ENCODE results near the gene TMC5. TPM values are rescaled to one million over a fixed set of nuclear protein-coding genes. Genes with fewer than 3 reads are reported as not detected.

The TMC5 gene
- total RNA-seq, 1 experiment from 2014 or later = 1.2 TPM

- Histone ChIP-seq H3K79me1 (ENCODE audit: insufficient read depth, low read depth, low read length, poor library complexity, severe bottlenecking) (no peaks in the 10 kb centered on the region), H3K18ac (ENCODE audit: insufficient read length, low read depth, low read length) (no peak overlapping the region), H3K27ac (ENCODE audit: insufficient read length, low read depth, low read length) (no peak overlapping the region), H2BK120ac (ENCODE audit: low read depth, low read length, poor library complexity, severe bottlenecking) (no peak overlapping the region), H2AK5ac (ENCODE audit: insufficient read length, low read length) (no peak overlapping the region), H3K14ac (ENCODE audit: insufficient read depth, low read length) (no peak overlapping the region), H3K9ac (ENCODE audit: extremely low read depth, insufficient read length, low read length) (no peak overlapping the region), H4K5ac (ENCODE audit: insufficient read length, low read depth, low read length) (no peak overlapping the region), H3K4me1 (ENCODE audit: insufficient read depth, low read length) (no peaks in the 10 kb centered on the region), H3K4ac (ENCODE audit: low read depth, low read length) (no peak overlapping the region), H3K23ac (ENCODE audit: insufficient read length, low read depth, low read length) (no peak overlapping the region), H3K23me2 (ENCODE audit: insufficient read length, low read depth, low read length, poor library complexity, severe bottlenecking) (no peaks in the 10 kb centered on the region), H3K27me3 (ENCODE audit: insufficient read depth, low read length) (no peaks in the 10 kb centered on the region), H4K91ac (ENCODE audit: insufficient read length, low read depth, low read length) (no peak overlapping the region), H4K8ac (replicated peaks; ENCODE audit: insufficient read length, low read depth, low read length) (no peak overlapping the region), H2BK5ac (ENCODE audit: insufficient read length, low read length) (no peak overlapping the region), H3K4me2 (ENCODE audit: insufficient read depth, insufficient read length, low read length) (no peak overlapping the region), H3K56ac (ENCODE audit: insufficient read length, low read depth, low read length) (no peak overlapping the region), H2BK12ac (ENCODE audit: insufficient read length, low read depth, low read length) (no peak overlapping the region), H2AFZ (ENCODE audit: low read length) (no peak overlapping the region), H2BK20ac (ENCODE audit: low read depth, low read length, poor library complexity, severe bottlenecking) (no peak overlapping the region), H2BK15ac (ENCODE audit: low read depth, low read length) (no peak overlapping the region), H3K79me2 (ENCODE audit: insufficient read depth, low read length) (no peaks in the 10 kb centered on the region), H3K9me3 (ENCODE audit: control insufficient read depth, low read depth, low read length) (no peaks in the 10 kb centered on the region), H3T11ph (ENCODE audit: low read length) (no peak overlapping the region), H4K20me1 (ENCODE audit: control insufficient read depth, insufficient read depth, insufficient read length) (no peaks in the 10 kb centered on the region)
- Mint-ChIP-seq H3K4me3 (no peak overlapping the region), H3K27me3 (ENCODE audit: low read depth) (no peaks in the 10 kb centered on the region), H3K36me3 (ENCODE audit: insufficient read depth in 1 of 3, low read depth in 3 of 3) (peaks cover 20 to 45% (median 36%) of the 10 kb centered on the region in 3 experiments), H3K9me3 (no peaks in the 10 kb centered on the region), H3K27ac (no peak overlapping the region), H3K4me1 (no peaks in the 10 kb centered on the region)
- no CpG with 5 or more reads among the region's 5 CpGs for WGBS (ENCODE audit: extremely low coverage, insufficient read length, low lambda C conversion rate)
- no peak for DNase-seq
- TF ChIP-seq CTCF (conservative IDR thresholded peaks at IDR 0.05) = no peak
Measured at GRCh38 chr16:19499006-19499405, 81.3 kb downstream of the TMC5 start.
